Measurements from ENCODE around the gene CANT1.

CANT1 gene

GRCh38 chr17:78960928-78961327, 48.6 kb downstream of the CANT1 start:
- no peak for TF ChIP-seq CTCF (IDR thresholded peaks at IDR 0.05; ENCODE audit: extremely low read depth, missing control alignments)
- no peak for DNase-seq (ENCODE audit: low spot score)

DNA sequence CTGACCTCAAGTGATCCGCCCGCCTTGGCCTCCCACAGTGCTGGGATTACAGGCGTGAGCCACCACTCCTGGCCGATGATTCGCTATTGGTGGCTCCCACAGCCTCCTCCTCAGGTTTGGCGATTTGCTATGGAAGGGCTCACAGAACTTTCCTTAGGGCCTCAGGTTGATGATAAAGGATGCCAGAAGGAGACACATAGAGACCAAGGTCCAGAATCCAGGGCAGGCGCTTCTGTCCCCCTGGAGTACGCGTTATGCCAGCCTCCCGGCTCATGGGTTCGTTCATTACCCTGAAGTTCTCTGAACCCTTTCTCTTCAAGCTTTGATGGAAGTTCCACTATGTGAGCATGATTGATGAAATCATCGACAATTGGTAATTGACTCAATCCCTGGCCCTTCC, 49.8 kb downstream of the CANT1 start:
- no peak for TF ChIP-seq CTCF (IDR thresholded peaks at IDR 0.05; ENCODE audit: extremely low read depth, missing control alignments)
- DNase-seq (ENCODE audit: low spot score), result no peak

DNA sequence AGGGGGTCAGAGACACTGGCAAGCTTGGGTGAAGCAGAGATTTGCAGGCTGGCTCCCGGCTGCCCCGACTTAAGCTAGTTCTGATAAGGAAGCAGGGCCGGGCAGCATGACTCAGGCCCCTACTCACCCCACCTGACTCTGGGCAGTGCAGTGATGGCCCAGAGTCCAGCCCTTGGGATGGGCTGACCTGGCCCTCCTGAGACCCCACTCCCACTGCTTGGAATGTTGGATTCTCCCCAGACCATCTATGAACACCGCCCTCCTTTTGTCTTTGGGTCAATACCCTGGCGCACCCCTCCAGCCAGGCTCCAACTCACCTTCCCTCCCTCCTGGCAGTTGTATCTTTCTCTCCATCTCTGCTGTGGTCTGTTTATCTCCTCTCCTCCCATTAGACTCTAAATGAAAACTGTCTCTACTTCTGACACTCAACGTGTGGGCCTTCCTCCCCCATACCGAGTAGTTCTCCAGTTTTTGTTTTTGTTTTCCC, 50.9 kb downstream of the CANT1 start:
- no peak for TF ChIP-seq CTCF (IDR thresholded peaks at IDR 0.05; ENCODE audit: extremely low read depth, missing control alignments)
- no peak for DNase-seq (ENCODE audit: low spot score)

DNA sequence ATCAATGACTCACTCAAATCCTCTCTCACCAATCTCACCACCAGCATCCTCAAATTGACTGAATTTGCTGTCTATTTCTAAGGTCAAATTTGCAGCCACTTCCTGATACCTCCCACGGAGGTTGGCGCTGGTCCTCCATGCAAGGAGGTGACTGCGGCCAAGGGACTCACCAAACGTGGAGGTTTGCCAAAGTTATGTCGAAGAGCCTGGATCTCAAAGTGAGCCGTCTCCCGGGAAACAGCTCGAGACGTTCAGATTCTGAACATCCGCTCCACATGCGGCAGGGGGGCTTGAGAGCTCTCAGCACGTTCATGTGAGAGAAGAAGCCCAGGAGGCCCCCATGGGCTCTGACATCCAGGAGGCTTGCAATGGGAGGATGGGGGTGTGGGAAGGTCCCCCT, 52.4 kb downstream of the CANT1 start:
- no peak for DNase-seq (ENCODE audit: low spot score)
- TF ChIP-seq CTCF (IDR thresholded peaks at IDR 0.05; ENCODE audit: extremely low read depth, missing control alignments), result no peak

DNA sequence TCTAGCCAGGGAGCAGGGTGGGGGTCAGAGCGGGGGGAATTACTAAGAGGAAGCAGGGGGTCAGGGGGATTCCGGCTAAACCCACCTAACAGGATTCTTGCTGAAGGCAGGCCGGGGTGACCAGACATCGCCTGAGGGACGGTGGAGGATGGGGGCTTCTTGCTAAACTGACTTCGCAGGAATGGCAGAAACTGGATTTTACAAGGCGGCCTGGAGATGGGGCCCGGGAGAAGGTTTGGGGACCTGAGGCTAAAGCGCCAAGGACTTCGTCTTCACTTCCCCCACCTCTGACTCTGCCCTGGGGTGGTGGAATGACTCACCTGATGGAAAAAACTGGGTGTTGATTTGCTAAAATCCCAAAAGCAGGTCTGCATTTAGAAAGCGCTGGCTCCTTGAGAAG, 53.3 kb downstream of the CANT1 start:
- TF ChIP-seq CTCF (IDR thresholded peaks at IDR 0.05; ENCODE audit: extremely low read depth, missing control alignments), result no peak
- no peak for DNase-seq (ENCODE audit: low spot score)

- TF ChIP-seq CTCF (IDR thresholded peaks at IDR 0.05; ENCODE audit: extremely low read depth, missing control alignments), result no peak
- DNase-seq (ENCODE audit: low spot score), result no peak
Measured at GRCh38 chr17:78954684-78955083, 54.9 kb downstream of the CANT1 start.

GRCh38 chr17:78953356-78954350, 55.9 kb downstream of the CANT1 start:
- no peak for DNase-seq (ENCODE audit: low spot score)
- no peak for TF ChIP-seq CTCF (IDR thresholded peaks at IDR 0.05; ENCODE audit: extremely low read depth, missing control alignments)

Measured in GM20000 (cell line).